ENCODE data around the gene PCDHGA1. TPM values are rescaled to one million over a fixed set of nuclear protein-coding genes. Genes with fewer than 3 reads are reported as not detected.
"Not testable (repeated sequence)": the region's sequence is repeated elsewhere in the genome, so short reads cannot be mapped to it uniquely, and the experiment has no call there.

The PCDHGA1 gene
- total and polyA plus RNA-seq, 10 donors = 0.04 to 0.52 (median 0.25) TPM; not detected in 1

DNA sequence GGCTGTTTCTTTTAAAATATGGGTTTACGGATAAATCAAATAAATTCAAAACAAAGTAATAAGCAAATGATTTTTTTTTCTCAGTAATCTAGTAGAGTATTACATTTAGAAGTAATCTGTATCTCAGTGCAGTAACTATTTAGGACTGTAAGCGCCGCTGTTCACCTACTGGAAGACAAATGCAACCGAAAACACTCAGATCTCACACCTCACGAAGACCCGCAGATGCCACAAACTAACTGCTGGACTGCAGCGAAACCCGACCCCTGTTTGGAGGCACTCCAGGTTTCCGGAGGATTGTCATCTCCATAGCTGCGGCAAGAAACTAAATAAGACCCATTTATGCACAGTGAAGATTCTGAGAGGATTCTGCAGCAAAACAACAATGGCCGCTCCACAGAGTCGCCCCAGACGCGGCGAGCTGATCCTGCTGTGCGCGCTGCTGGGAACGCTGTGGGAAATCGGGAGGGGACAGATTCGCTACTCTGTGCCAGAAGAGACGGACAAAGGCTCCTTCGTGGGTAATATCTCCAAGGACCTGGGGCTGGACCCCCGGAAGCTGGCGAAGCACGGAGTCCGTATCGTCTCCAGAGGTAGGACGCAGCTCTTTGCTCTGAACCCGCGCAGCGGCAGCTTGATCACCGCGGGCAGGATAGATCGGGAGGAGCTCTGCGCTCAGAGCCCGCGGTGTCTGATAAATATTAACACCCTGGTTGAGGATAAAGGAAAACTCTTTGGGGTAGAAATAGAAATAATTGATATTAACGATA, 62.3 kb downstream of the PCDHGA1 start, which contains the start of gene PCDHGA8:
TSS of gene PCDHGA8 (plus strand) at position 205 of the 770 bp plus-strand sequence. CDS start at position 386, 181 bp downstream.
- intact Hi-C loops (cut with DNase I; ENCODE audit: low total_unique reads) = no loop called here

DNA sequence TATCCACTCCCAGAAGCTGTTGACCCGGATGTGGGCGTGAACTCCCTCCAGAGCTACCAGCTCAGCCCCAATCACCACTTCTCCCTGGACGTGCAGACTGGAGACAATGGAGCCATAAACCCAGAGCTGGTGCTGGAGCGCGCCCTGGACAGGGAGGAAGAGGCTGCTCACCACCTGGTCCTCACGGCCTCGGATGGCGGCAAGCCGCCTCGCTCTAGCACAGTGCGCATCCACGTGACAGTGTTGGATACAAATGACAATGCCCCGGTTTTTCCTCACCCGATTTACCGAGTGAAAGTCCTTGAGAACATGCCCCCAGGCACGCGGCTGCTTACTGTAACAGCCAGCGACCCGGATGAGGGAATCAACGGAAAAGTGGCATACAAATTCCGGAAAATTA, 63.0 kb downstream of the PCDHGA1 start:
- Histone ChIP-seq H3K4me3 (no peak overlapping the region), H3K27ac (no peak overlapping the region), H3K27me3 (replicated peaks in 1 of 7) (peaks cover 0 to 96% (median 12%) of the 10 kb centered on the region in 7 donors), H3K9me3 (peaks cover 0 to 96% (median 86%) of the 10 kb centered on the region in 8 donors), H3K4me1 (no peaks in the 10 kb centered on the region), H3K36me3 (peaks cover 0 to 10% (median 0%) of the 10 kb centered on the region in 6 donors)
- WGBS, 5 donors = 34 to 50% (median 42%) methylated on average over 20 to 21 of the region's 21 CpGs
- TF ChIP-seq POLR2A (IDR thresholded peaks at IDR 0.05) = no peak
- TF ChIP-seq POLR2AphosphoS5 (IDR thresholded peaks at IDR 0.05) = no peak
- TF ChIP-seq, protein P1, sequence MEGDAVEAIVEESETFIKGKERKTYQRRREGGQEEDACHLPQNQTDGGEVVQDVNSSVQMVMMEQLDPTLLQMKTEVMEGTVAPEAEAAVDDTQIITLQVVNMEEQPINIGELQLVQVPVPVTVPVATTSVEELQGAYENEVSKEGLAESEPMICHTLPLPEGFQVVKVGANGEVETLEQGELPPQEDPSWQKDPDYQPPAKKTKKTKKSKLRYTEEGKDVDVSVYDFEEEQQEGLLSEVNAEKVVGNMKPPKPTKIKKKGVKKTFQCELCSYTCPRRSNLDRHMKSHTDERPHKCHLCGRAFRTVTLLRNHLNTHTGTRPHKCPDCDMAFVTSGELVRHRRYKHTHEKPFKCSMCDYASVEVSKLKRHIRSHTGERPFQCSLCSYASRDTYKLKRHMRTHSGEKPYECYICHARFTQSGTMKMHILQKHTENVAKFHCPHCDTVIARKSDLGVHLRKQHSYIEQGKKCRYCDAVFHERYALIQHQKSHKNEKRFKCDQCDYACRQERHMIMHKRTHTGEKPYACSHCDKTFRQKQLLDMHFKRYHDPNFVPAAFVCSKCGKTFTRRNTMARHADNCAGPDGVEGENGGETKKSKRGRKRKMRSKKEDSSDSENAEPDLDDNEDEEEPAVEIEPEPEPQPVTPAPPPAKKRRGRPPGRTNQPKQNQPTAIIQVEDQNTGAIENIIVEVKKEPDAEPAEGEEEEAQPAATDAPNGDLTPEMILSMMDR (IDR thresholded peaks at IDR 0.05 in 8 of 11, conservative IDR thresholded peaks at IDR 0.05 in 3 of 11) = no peak
- intact Hi-C loops (cut with DNase I; ENCODE audit: low total_unique reads) = no loop called here
- DNase-seq = no peak

More for the DNA sequence above, 62.3 kb downstream of the PCDHGA1 start, which contains the start of gene PCDHGA8:
- Histone ChIP-seq H3K4me1 (no peaks in the 10 kb centered on the region), H3K9me3 (peaks cover 0 to 96% (median 85%) of the 10 kb centered on the region in 8 donors), H3K27ac (no peak within 1 kb of the TSS), H3K27me3 (replicated peaks in 1 of 7) (peaks cover 0 to 96% (median 11%) of the 10 kb centered on the region in 7 donors), H3K4me3 (peak within 1 kb of the TSS in 1 of 8 donors; percentile 6), H3K36me3 (peaks cover 0 to 10% (median 0%) of the 10 kb centered on the region in 6 donors)
- 29 to 36% (median 32%) methylated on average over 32 to 38 of the region's 38 CpGs for WGBS, 5 donors
- no peak for DNase-seq
- TF ChIP-seq, protein P1 (IDR thresholded peaks at IDR 0.05 in 8 of 11, conservative IDR thresholded peaks at IDR 0.05 in 3 of 11) = no peak
- TF ChIP-seq POLR2A (IDR thresholded peaks at IDR 0.05) = no peak
- no peak for TF ChIP-seq POLR2AphosphoS5 (IDR thresholded peaks at IDR 0.05)

DNA sequence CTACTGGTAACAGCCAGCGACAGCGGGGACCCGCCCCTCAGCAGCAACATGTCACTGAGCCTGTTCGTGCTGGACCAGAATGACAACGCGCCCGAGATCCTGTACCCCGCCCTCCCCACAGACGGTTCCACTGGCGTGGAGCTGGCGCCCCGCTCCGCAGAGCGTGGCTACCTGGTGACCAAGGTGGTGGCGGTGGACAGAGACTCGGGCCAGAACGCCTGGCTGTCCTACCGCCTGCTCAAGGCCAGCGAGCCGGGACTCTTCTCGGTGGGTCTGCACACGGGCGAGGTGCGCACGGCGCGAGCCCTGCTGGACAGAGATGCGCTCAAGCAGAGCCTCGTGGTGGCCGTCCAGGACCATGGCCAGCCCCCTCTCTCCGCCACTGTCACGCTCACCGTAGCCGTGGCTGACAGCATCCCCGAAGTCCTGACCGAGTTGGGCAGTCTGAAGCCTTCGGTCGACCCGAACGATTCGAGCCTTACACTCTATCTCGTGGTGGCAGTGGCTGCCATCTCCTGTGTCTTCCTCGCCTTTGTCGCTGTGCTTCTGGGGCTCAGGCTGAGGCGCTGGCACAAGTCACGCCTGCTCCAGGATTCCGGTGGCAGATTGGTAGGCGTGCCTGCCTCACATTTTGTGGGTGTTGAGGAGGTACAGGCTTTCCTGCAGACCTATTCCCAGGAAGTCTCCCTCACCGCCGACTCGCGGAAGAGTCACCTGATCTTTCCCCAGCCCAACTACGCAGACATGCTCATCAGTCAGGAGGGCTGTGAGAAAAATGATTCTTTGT, 64.3 kb downstream of the PCDHGA1 start:
- WGBS, 5 donors = 38 to 45% (median 41%) methylated on average over 15 to 46 of the region's 53 CpGs
- H3K27me3 ChIP-seq (replicated peaks in 1 of 7) = peaks cover 0 to 96% (median 15%) of the 10 kb centered on the region in 7 donors
- H3K27ac ChIP-seq; DNase-seq; H3K36me3 ChIP-seq; H3K4me3 ChIP-seq; intact Hi-C loops (cut with DNase I; ENCODE audit: low total_unique reads); H3K4me1 ChIP-seq: not testable (repeated sequence)
- peaks cover 4 to 96% (median 85%) of the 10 kb centered on the region in 8 donors for H3K9me3 ChIP-seq

DNA sequence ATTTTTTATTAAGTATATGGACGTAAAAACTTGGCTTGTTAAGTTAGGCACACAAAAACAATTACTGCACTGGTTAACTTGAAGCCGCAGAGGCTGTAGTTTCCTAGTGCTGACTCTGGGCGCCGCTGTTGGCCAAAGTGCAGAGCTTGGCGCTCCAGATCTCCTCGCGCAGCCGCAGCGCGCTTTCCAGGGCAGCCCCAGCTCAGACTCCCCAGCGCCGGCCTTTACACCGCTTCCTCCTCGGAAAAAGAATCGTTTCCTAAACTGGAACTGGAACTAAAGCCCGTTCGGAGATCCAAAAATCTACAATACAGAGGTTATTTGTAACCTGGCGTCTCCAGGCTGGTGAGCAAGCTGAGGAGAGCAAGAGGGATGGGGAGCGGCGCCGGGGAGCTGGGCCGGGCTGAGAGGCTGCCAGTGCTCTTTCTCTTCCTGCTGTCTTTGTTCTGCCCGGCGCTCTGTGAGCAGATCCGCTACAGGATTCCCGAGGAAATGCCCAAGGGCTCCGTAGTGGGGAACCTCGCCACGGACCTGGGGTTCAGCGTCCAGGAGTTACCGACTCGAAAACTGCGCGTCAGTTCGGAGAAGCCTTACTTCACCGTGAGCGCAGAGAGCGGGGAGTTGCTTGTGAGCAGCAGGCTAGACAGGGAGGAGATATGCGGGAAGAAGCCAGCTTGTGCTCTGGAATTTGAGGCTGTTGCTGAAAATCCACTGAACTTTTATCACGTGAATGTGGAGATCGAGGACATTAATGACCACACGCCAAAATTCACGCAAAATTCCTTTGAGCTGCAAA, 67.6 kb downstream of the PCDHGA1 start, which contains the start of gene PCDHGB5:
TSS of gene PCDHGB5 (plus strand) at position 192 of the 796 bp plus-strand sequence. CDS start at position 373, 181 bp downstream.
- H3K4me1 ChIP-seq; intact Hi-C loops (cut with DNase I; ENCODE audit: low total_unique reads); DNase-seq; H3K27ac ChIP-seq: not testable (repeated sequence)
- Histone ChIP-seq H3K27me3 (replicated peaks in 1 of 7) (peaks cover 0 to 93% (median 22%) of the 10 kb centered on the region in 7 donors), H3K4me3 (peak within 1 kb of the TSS in 6 of 8 donors; percentile 9 to 62 (median 20)), H3K9me3 (peaks cover 7 to 96% (median 81%) of the 10 kb centered on the region in 8 donors), H3K36me3 (peaks cover 0 to 11% (median 0%) of the 10 kb centered on the region in 6 donors)
- TF ChIP-seq, protein P1 (IDR thresholded peaks at IDR 0.05 in 8 of 11, conservative IDR thresholded peaks at IDR 0.05 in 3 of 11) = peak in 7 of 11 experiments; percentile 19 to 51 (median 45)
- WGBS, 5 donors = 7 to 16% (median 11%) methylated on average over 20 to 25 of the region's 43 CpGs

Measured in spleen (tissue), 11 donors.